NT2/D1 (cell line): Measurements from ENCODE around the gene SLC22A12.

Source experiments
- SUZ12 ChIP-seq: IDR thresholded peaks from 2 replicates; pipeline ENCODE4 v1.6.1; 2011; ENCODE audit not compliant: insufficient read length, insufficient read depth; ENCODE audit errors: extremely low read depth
- ZNF274 ChIP-seq: IDR thresholded peaks from 2 replicates; pipeline ENCODE4 v1.6.1; 2011; ENCODE audit warnings: mild to moderate bottlenecking, low read depth, low read length

DNA sequence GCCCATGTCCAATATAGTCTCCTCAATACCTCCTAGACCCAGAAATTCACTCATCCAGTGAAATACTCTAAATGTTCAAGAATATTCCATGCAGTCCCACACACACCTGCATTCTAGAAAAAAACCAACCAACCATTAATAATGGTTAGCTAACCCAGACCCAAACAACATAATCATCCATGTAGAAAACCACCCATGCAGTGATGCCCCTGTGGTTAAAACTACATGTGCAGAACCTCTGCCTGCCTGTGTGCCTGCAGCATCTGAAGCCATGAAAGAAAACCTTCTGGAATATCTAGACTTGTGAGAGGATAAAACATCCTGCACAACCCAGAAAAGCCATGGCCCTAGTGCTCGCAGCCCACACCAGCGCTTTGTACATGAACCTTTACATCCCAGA, 47.8 kb downstream of the SLC22A12 start:
- TF ChIP-seq ZNF274, result no peak
- TF ChIP-seq SUZ12, result no peak
